SH-SY5Y (cell line): ENCODE data around the gene AATK.

ENCODE experiments used
- GATA2 ChIP-seq: IDR thresholded peaks from 2 replicates; pipeline ENCODE4 v1.6.1; 2011; ENCODE audit warnings: mild to moderate bottlenecking, low read depth, low read length
- GATA3 ChIP-seq: IDR thresholded peaks from 2 replicates; pipeline ENCODE4 v1.6.1; 2011; ENCODE audit warnings: low read depth, mild to moderate bottlenecking, low read length, moderate library complexity

The AATK gene

GRCh38 chr17:81129711-81130367 is 36.2 kb downstream of the AATK start:
- no peak for TF ChIP-seq GATA2
- no peak for TF ChIP-seq GATA3

- no peak for TF ChIP-seq GATA2
- TF ChIP-seq GATA3: no peak
Measured at GRCh38 chr17:81129289-81129688, 36.7 kb downstream of the AATK start.

- no peak for TF ChIP-seq GATA3
- TF ChIP-seq GATA2: no peak
Measured at GRCh38 chr17:81128774-81129173, 37.2 kb downstream of the AATK start.

- no peak for TF ChIP-seq GATA3
- no peak for TF ChIP-seq GATA2
Measured at GRCh38 chr17:81128338-81128737, 37.7 kb downstream of the AATK start.

- no peak for TF ChIP-seq GATA3
- TF ChIP-seq GATA2: no peak
Measured at GRCh38 chr17:81127526-81128177, 38.4 kb downstream of the AATK start.

- no peak for TF ChIP-seq GATA2
- TF ChIP-seq GATA3: no peak
Measured at GRCh38 chr17:81127133-81127455, 38.9 kb downstream of the AATK start.

- no peak for TF ChIP-seq GATA2
- TF ChIP-seq GATA3: no peak
Measured at GRCh38 chr17:81126281-81127132, 39.5 kb downstream of the AATK start.

- TF ChIP-seq GATA2 (no peak), GATA3 (no peak)
Measured at GRCh38 chr17:81125573-81126081, 40.4 kb downstream of the AATK start.

- no peak for TF ChIP-seq GATA3
- no peak for TF ChIP-seq GATA2
Measured at GRCh38 chr17:81124377-81124776, 41.6 kb downstream of the AATK start.

GRCh38 chr17:81123052-81124048 is 42.7 kb downstream of the AATK start:
- no peak for TF ChIP-seq GATA3
- TF ChIP-seq GATA2: no peak

GRCh38 chr17:81121841-81122733 is 43.9 kb downstream of the AATK start:
- TF ChIP-seq GATA3 (no peak), GATA2 (no peak)

GRCh38 chr17:81120695-81121621 is 45.1 kb downstream of the AATK start:
- no peak for TF ChIP-seq GATA3
- no peak for TF ChIP-seq GATA2

GRCh38 chr17:81120149-81120484 is 45.9 kb downstream of the AATK start:
- TF ChIP-seq GATA3 (no peak), GATA2 (no peak)
